Mucosa of gallbladder (tissue), 1 donor: ENCODE data around the gene MAGI2. TPM values are rescaled to one million over a fixed set of nuclear protein-coding genes. Genes with fewer than 3 reads are reported as not detected.
"Not testable (repeated sequence)": the region's sequence is repeated elsewhere in the genome, so short reads cannot be mapped to it uniquely, and the experiment has no call there.

ENCODE experiments used
- DNase-seq: peaks from one replicate; pipeline ENCODE4 v3.0.0-alpha.2; 2020; ENCODE audit warnings: low spot score
- total RNA-seq: library from RNA; stranded (reverse); gene quantifications from one replicate; pipeline ENCODE4 v1.2.1, GENCODE V29; 2021
- donor health status: DM: no; HTN: no; CAD: no.

The MAGI2 gene
- total RNA-seq, 1 donor from 2014 or later: 10.6 TPM

DNA sequence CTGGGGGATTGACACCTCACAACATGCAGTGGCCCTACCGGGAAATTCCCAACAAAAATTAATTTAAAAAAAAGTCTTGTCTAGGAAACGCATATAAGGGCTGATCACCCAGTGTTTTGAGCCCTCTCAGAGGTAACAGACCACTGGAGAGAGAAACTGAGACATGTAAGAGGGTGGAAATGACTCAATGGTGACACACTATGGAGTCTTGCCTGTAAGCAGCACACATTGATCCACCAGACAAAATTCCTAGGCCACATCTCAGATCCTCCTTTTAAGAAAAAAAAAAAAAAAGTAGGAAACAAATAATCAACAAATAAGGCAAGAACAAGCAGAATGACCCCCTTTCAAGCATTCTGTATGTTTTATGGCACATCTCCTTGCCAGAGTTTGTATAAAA is 296.2 kb downstream of the MAGI2 start:
- DNase-seq: no peak

DNA sequence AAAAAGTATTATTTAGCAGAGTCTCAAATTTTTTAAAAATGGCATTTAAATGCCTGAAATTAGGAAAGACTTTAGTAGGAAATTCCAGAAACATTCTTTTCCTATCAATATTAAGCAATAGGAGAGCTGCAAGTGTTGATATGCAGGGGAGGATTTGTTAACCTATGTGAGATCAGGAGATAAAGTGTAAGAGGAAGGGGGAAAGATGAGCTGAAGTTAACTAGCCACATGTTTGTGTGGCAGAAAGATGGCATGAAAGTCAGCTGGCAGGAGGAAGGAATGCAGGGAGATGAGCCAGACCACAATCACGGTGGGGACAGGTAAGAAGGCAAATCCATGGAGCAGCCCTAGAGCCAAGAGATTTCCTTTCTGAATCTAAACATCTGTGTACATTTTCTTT is 303.6 kb downstream of the MAGI2 start:
- no peak for DNase-seq

DNA sequence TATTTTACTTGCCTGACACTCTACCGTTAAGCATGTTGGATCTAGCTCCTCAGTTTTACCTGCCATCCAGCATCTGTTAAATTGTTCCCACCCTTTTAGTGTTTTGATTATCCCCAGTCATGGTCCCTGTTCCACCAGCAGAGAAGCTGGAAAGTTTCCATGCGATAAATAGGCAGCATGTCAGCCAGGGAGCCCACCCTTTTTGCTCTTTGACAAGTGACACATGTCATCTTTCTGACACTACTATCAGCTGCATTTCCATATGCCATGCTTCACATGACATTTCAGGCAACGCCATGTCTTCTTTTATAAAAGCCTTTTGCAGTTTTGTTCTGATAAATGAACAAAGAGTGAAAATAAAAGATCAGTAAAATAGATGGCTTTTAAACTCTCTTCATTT is 310.8 kb downstream of the MAGI2 start:
- no peak for DNase-seq

DNA sequence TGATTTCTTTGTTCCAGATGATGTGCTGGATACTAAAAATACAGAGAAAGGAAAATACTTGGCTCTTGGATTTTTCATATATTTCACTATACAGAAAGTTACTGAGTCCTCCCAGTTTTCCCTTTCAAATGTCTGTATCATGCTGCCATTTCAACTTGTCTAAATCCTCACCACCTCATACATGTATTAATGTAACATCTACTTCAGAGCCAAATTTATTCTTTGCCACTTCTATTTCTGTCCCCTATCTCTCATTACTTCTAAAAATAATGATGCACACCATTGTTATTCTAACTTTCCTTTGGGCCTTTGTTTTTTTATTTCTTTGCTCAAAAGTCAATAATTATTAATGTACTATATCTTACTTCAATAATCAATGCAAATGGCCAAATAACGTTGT is 312.2 kb downstream of the MAGI2 start:
- DNase-seq: no peak

DNA sequence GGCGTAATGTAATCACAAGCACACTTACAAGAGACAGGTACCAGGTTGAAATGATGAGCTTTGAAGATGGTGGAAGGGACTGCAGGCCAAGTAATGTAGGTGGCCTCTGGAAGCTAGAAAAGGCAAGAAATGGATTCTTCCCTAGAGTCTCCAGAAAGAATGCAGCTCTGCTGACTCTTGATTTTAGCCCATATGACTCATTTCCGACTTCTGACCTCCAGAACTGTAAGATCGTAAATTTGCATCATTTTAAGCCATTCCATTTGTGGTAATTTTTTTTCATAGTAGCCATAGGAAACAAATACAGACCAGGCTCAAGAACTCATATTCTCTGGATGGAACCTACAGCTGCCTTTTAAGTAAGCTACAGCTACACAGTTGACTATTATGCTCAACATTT is 315.5 kb downstream of the MAGI2 start:
- DNase-seq: no peak

DNA sequence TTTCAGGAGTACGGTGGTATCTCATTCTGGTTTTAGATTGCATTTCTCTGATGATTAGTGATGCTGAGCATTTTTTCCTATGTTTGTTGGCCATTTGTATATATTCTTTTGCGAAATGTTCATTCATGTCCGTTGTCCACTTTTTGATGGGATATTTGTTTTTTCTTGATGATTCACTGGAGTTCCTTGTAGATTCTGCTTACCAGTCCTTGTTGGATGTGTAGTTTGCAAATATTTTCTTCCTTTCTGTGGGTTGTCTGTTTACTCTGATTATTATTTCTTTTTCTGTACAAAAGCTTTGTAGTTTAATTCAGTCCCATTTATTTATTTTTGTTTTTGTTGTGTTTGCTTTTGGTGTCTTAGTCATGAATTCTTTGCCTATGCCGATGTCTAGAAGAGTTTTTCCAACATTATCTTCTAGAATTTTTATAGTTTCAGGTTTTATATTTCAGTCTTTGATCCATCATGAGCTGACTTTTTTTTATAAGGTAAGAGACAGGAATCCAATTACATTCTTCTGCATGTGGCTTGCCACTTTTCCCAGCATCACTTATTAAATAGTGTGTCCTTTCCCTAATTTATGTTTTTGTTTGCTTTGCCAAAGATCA is 320.5 kb downstream of the MAGI2 start:
- DNase-seq: no peak

DNA sequence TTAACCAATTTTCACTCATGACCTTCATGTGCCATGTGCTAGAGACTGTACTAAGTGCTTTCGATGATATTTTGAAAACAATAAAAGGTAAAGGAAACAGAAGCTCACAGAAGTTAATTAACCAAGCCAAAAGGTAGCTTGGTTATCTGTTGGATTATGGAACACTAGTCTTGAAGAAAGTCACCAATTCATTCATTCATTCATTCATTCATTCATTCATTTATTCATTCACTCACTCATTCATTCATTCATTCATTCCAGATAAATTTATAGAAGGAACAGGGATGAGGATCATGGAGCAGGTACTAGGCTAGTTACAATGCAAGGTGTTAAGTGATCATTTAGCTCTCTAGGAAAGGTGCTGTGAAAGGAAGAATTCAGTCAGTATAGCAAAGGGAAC is 322.8 kb downstream of the MAGI2 start:
- no peak for DNase-seq

DNA sequence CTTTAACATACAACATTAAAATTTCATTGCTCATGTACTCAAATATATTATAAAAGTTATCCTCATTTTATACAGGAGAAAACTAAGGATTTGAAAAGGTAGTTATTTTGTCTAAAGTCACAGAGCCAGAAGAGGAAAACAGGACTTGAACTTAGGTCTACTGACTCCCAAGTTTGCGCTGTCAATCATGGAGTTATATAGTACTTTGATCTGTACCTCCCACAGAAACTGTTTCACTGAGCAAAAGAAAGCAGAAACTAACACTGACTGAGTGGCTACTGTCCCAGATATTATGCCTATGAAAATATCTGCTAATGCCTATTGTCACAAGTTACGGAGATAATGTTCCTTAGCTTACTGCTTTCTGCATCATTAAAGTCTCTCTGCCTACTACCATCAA is 329.1 kb downstream of the MAGI2 start:
- no peak for DNase-seq

DNA sequence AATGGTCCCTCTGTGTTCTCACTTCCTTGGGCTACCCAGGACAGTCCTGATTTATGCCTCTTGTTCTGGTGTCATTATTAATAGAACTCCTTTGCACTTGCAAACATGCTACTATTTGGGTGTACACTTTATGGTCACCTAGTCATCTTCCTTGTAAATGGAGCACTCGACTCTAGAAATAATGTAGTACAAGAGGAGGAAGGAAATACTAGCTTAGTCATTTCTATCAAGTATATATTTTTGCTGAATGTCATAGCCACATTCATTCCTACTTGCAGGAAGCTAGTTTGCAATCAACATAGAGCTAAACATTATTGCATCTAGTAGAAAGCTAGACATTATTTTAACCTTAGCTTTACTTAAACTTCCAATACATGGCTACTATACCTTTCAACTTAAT is 335.3 kb downstream of the MAGI2 start:
- no peak for DNase-seq

DNA sequence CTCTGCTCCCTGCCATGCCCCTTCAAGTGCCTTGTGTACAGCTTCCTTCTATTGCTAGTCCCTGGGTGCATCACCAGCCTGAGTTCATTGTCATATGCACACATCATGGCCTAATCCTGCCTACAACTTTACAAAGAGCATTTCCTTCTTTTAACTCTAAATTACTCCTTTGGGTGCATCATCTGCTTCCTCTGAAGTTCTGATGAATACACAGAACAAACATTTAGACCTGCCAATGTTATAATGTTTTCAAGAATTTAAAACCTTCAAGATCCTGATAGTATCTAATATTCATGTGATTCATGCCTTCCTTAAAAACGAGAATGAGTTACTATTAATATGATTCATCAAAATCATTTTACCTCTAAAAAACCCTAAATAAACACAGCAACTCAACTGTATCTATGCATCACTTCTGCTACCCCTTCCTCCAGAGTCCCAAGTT is 357.1 kb downstream of the MAGI2 start:
- DNase-seq: no peak

DNA sequence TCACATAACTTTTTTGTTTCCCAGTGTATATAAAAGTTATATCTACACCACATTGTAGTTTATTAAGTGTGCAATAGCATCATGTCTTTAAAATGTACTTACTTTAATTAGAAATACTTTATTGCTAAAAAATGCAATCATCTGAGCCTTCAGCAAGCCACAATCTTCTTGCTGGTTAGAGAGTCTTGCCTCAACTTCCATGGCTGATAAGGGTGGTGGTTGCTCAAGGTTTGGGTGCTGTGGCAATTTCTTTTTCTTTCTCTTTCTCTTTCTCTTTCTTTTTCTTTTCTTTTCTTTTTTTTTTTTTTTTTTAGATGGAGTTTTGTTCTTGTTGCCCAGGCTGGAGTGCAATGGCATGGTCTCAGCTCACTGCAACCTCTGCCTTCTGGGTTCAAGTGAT is 360.0 kb downstream of the MAGI2 start:
- DNase-seq: no peak

DNA sequence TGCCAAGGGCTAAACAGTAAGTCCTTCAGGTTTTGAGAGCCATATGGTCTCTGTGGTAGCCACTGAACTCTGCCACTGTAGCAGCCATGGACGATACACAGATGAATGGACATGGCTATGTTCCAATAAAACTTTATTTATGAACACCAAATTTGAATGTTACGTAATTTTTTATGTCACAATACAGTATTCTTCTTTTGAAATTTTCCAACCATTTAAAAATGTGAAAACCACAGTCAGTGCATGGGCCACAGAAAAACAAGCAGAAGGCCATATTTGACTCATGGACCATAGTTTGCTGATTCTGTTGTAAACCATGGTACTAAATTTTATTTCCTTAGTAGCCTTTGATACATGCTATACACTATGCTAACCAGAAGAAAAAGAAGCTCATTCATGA is 361.8 kb downstream of the MAGI2 start:
- DNase-seq: no peak

DNA sequence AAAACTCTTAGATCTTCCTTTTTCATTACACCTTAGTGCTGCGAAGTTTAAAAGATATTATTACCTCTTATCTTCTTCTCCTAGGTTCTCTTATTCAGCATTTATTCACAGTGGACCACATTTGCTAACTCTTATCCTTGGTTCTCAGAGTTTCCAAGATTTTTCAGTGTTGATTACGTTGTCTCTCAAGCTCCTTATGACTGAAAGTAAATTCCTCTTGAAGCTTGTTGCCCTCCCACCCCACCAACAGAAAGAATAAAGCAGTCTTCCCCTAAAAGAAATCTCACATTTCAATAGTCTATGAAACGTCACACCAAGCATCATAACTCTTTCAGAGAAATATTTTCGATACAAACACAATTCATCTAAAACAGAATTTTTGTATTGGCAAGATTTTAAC is 362.5 kb downstream of the MAGI2 start:
- DNase-seq: no peak

DNA sequence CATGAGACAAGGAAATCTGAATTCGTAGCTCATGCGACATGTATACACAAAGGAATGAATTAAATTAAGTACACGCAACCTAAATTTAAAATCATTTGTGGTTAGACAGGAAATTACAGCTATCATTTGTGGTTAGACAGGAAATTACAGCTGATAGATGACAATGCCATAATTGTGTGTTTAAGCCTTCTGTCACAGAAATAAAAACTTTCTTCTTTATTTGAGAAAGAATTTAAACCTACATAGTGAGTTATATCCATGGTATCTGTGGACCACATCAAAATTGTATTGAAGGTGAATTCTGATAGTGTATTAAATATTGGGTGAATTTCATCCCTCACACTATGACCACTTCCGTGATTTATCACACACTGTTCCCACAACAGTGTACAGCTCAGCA is 362.9 kb downstream of the MAGI2 start:
- no peak for DNase-seq

DNA sequence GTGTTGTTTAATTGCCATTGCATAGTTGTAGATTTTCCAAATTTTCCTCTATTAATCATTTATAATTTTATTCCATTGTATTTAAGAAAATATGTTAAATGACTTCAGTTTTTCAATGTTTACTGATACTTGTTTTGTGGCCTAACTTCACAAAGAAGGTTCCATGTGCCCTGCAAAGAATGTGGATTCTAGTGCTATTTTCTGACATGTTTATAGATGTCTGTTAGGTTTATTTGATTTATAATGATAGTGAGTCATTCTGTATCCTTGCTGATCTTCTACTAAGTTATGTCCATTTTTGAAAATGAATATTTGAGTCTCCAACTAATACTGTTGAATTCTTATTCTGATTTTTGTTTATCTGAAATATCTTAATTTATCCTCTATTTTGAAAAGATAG is 369.0 kb downstream of the MAGI2 start:
- no peak for DNase-seq

DNA sequence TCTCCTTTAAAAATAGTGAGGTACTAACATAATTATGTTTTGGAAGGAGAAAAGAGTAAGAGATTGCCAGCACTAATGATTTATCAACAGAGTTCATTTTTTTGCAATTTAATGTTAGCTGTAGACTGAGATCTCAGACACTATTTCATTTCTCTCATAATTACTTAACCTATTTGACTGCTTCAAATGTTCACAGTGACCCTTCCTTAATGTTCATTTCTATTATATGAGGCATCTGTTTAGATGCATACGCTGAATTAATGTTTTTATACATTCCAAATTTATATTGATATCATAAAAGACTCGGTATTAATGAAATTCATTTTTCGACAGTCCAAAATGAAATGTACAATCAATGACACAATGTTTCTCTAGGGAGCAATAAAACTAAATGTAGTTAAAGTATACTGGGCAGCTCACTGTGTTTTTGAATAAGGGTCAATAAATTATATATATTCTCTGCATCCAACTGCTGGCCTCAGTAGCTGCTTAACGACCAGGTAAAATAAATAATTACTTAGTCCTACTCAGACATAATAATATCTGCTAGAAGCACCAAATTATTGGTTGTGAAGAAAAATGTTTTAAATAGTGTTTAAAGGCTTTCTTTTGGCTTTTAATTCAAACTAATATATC is 373.4 kb downstream of the MAGI2 start:
- DNase-seq: no peak

DNA sequence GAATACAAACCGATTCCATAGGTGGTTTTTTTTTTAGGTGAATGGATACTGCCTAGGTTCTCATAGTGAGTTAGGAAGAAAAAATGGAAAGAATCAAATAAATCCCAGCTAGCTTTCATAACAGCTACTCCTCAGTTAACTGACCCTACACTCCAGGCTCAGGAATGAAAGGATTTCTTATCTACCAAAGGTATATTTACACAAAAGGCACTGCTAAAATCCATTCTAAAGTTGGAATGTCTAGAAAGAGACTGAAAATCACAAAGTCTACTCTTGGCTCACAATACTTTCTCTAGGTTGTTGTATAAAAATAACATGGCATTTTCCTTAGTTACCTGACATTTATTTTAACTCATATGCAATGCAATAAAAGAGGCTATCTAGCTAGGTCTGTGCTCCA is 375.2 kb downstream of the MAGI2 start:
- DNase-seq: no peak

DNA sequence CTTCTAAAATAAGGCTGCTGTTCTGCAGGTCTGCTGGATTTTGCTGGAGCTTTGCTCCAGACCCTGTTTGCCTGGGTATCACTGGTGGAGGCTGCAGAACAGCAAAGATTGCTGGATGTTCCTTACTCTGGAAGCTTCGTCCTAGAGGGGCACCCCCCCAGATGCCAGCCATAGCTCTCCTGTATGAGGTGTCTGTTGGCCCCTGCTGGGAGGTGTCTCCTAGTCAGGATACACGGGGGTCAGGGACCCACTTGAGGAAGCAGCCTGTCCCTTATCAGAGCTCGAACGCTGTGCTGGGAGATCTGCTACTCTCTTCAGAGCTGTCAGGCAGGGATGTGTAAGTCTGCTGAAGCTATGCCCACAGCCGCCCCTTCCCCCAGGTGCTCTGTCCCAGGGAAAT is 382.3 kb downstream of the MAGI2 start:
- not testable (repeated sequence) for DNase-seq

DNA sequence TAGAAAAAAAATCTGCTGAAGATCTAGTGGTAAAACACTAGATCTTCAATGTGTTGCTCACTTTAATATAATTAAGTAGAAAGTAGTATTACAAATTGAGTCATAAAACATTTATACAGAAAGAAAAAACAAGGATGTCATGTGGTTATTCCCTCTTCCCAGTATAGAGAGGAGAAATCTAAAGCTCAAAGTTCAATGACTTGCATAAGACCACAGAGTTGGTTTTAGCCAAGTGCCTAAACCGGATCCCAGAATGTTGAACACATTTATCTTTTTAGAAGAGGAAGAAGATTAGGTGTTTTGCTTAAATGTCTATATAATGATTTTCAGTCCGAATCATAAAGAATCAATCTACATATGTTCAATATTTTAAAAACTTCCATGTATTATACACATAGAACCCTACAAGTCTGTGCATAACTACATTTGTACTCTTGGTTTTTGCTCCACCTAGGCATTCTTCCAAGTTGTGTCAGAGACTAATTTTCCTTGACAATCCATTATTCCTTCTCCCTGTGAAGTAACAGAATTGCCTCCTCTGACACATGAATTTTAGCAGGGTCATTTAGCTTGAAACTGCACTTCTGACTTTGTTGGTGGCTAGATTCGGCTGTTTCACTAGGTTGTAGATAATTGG is 389.2 kb downstream of the MAGI2 start:
- DNase-seq: no peak

DNA sequence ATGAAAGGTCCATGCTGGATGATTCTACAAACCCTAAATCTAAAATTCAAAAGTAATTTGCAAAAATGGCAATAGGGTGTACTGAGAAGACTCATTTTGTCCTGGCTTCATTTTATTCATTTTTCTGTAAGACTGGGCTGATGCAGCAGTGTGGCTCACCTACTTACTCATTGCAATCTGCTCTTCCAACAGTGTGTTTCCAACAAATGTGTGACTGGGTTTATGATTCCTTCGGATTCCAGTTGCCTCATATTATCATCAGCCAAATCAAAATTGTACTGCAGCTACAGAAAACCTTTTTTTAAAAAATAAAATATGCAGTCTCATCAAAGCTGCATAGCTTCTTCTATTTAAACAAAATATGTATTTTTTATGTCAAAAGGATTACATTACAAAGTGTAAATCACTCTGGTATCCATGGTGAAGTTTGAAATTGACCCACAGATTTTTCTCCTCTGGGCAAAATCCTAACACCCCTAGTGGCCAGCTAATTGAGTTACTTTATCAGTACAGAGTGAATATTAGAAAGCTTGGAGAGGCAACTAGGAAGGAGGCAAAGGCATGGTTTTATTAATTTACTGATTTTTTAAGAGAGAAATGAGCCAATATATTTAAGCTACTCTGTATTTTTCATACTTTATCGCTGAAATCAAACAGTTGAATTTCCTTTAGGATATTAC is 390.3 kb downstream of the MAGI2 start:
- DNase-seq: no peak

DNA sequence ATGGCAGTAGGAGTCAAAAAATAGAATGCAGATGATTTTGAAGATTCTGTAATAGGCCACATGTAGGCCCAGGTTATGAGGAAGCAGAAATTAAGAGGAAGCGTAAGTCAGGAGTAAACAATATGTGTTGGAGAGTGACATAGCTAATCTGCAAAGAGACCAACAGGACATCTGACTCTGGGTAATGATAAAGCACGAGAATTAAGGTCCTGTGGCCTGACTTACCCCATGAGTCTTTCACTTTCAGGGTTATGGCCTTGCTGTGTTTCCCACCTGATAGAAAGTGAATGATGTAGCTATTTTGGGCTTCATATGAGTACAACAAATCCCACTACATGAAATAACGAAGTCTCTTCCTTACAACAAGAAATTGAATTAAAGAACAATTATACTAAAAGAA is 393.0 kb downstream of the MAGI2 start:
- DNase-seq: no peak

DNA sequence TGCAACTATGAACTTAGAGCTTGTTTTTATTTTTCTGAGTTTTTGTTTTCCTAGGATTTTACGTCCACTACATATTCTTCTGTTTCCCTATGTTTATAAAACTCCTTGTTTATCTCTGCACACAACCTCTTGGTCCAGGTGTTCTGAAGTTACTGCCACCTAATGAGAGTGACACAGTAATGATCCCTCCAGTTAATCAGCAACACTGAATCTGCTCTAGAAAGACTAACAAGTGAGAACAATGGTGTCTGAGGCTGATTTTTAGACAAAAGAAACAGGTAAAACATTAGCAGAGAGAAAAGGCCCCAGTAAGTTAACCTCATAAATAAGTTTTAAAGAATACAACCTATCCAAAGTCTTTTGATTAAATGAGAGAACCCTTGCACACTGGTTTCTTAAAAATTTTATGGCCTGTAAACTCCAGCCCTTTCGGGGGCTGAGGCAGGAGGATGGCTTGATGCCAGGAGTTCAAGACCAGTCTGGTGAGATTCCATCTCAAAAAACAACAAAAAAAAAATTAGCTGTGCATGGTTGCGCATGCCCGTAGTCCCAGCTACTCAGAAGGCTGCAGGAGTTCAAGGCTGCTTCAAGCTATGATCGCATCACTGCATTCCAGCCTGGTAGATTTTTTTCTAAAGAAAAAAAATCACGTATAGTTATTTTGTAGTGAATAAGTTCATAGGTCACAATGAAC is 397.6 kb downstream of the MAGI2 start:
- peak; percentile 67 for DNase-seq
